GM19372 (cell line): ENCODE results near the gene GPR89A.
"Not testable (repeated sequence)": the region's sequence is repeated elsewhere in the genome, so short reads cannot be mapped to it uniquely, and the experiment has no call there.

ENCODE experiments used
- ATAC-seq: cut with Tn5 transposase; IDR thresholded peaks from one replicate; pipeline ENCODE4 v1.9.1; 2021; ENCODE audit warnings: mild to moderate bottlenecking, low read depth, moderate library complexity; ENCODE audit not compliant: unreplicated experiment

GPR89A gene

DNA sequence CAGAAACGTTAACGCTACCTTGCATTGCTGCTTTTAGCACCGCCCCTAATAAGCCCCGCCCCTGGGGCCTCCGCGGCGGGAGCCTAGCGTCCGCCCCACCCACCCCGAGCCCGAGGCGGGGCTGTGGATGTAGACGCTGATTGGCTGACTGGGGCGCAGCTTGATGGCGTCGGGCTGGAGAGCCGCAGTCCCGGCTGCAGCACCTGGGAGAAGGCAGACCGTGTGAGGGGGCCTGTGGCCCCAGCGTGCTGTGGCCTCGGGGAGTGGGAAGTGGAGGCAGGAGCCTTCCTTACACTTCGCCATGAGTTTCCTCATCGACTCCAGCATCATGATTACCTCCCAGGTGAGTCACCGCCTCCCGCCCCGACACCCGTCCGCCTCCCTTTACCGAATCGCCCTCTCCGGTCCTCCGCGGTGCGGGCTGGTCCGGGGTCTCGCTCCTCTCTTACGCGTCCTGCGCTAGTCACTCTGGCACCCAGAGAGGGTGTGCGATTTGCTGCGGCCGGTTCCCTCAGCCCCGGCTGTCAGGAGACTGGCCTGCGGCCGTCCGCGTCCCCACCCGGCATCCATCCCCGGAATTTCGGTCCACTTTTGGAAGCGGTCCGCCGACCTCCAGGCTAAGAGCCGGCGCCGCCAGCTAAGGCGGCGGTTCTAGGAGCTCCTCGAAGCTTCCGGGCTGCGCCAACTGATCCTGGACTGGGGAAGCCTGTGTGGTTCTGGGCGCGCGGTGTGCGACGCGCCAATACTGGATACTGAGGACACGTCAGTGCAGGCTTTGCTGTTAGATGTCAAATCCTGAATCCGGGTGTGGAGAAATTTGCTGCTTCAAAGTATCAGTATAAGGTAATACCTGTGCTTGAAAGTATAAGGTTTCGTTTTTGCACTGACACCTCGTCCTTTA lies at the start of gene GPR89A:
Gene GPR89A, plus strand, starts transcription at position 156 of the 901 bp plus-strand sequence. Its CDS starts 146 bp downstream, at position 302.
- ATAC-seq: peak; percentile 95

DNA sequence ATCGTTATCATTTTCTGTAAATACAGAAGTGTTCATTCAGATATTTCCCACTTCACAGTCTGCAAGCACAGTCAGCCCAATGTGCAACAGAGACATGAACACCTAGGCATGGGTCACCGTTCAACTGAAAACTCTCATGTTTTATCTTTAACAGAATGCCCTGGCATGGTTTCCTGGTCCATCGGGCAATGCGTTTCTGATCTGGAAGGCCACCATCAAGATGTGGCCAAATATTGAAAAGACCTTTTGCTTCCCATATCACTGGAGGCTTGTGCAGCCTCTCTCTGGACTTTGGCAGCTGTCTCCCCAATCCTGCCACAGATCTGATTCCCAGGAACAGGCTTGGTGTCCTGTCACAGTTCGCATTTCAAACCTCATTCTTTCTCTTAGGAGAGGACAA lies 21.0 kb upstream of the GPR89A start:
- ATAC-seq: not testable (repeated sequence)

DNA sequence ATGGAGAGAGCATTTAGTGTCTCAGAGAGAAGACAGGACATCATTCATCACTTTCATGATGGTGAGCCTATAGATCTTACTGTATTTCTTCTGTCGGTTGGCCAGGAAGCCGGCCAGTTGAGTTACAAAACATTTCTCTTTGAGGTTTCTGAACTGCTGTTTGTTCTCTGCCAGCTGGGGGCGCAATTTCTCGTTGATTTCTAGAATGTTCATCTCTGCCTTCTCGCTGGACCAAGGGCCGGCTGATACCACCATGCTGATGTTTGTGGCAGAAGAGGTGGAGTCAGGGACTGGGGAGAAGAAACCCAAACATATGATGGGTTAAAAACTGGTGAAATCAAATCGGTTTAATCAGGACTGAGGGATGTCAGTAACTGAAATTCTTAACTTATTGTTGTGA lies 17.0 kb upstream of the GPR89A start:
- ATAC-seq: not testable (repeated sequence)

DNA sequence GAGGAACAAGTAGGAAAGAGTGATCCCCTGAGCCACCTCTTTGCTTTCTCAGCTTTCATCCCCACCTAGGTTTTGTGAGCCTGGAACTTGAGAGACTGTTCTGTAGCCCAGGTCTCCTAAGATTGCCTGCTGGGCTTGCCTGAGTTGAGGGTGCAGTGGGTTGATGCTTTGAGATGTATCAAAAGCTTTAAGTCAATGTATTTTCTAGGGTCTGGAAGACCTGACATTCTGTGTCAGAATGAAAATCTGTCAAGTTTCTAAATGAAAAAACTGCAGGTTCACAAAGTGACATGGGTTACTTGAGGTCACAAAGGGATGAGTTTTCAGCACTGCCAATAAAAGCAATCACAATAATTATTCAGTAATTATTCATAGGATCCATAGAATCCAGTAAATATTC lies 15.4 kb upstream of the GPR89A start:
- ATAC-seq: not testable (repeated sequence)

DNA sequence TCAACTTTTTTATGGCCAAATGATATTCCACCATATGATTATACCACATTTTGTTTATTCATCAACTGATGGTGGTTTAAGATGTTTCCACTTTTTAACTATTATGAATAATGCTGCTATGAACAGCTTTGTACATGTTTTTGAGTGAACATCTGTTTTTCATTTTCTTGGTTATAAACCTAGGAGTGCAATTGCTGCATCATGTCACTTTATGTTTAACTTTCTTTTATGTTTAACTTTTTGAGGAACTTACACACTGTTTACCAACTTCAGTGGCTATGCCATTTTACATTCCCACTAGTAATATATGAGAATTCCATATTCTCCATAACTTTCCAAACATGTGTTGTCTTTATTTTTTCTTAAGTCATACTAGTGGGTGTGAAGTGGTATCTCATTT lies 12.4 kb upstream of the GPR89A start:
- not testable (repeated sequence) for ATAC-seq

DNA sequence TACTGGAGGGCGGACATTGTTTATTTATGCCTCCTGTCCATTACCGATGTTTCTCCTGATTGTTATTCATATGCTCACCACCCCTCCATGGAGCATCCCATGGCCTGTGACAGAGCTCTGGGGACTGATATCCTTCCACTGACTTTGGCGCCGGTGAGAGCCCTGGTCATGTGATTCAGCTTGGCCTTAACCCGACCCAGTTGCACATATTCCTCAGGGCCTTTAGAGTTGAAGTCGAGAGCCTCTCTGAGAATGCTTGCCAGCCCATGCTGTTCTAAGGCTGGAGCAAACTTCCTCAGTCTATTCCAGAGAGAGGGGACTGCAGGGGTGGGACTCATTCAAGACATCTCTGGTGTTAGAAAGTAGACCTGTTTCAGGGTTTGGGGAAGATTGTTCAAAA lies 11.6 kb upstream of the GPR89A start:
- not testable (repeated sequence) for ATAC-seq

DNA sequence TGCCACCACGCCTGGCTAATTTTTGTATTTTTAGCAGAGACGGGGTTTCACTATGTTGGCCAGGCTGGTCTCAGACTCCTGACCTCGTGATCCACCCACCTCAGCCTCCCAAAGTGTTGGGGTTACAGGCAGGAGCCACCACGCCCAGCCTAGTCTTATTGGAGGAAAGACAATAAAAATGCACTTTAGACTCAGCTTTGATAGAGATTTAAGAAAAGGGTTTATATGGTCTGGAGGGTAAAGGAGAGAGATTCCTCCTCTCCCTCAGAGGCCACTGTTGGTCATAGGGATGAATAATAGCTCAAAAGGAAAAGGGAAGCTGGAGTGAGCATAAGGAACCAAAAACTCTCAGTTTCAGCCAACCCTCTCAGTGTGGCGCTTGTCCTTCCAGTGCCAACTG lies 8.4 kb upstream of the GPR89A start:
- not testable (repeated sequence) for ATAC-seq

DNA sequence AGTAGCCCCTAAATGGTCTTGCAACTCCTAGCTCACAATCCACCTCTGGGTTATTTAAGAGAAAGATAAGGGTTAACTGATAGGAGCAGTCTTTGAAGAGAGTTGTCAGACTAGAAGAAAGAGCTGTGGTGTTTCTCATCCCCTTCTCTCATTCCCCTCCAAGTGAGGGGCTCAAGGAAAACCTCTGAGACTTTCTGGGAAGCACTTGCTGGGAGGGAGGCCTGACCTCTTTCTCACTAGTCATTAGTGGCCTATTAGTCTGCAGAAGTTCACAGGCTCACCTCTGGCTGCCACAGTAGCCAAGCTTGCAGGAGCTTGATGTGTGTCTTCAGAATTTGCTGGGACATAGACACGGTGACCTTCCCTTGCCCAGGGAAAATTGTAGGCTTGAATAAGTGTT lies 6.2 kb upstream of the GPR89A start:
- ATAC-seq: no peak

DNA sequence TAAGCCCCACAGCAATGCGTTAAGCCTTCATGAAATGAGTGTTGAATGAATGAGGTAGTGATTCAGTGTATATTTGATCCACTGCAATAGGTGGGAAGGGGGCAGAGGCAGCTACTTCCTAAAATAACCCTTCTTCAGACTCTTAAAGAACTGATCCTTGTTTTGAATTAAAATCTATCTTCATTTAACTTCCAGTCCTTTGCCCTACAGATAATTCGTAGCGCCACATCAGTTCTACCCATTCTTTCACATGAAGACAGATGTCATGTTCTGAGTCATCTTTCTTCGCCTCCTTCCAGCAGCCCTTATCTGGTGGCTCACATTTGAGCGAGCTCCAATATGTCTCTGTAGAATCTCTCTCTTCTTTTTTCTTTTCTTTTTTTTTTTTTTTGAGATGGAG lies 948 bp upstream of the GPR89A start:
- not testable (repeated sequence) for ATAC-seq

DNA sequence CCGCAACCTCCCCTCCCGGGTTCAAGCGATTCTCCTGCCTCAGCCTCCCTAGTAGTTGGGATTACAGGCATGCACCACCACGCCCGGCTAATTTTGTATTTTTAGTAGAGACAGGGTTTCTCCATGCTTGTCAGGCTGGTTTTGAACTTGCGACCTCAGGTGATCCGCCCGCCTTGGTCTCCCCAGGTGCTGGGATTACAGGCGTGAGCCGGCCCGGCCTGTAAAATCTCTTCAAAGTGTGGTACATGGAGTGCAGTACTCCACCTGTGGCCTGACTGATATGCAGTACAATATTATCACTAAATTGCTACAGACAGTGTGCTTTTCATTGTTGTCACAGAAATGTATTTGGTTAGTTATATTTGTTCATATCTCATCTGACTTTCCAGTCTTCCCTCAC lies 499 bp upstream of the GPR89A start:
- ATAC-seq: not testable (repeated sequence)

DNA sequence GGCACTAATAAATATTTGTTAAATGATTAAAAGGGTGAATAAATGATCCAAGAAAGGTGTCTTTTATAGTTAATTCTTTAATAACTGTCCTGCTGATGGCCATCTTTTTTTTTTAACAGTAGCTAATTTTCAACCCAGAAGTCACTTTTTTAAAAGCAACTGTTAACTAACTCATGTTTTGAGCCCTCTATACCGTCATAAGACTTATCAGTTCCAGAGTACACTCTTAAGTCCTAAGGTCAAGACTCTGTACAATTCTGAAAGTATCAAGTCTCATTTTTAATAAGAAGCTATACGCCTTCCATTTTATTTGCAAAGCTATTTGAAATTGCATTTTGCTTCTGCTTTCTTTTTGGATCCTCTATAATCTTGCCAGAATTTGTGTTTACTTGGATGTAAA lies 3.0 kb downstream of the GPR89A start:
- not testable (repeated sequence) for ATAC-seq

DNA sequence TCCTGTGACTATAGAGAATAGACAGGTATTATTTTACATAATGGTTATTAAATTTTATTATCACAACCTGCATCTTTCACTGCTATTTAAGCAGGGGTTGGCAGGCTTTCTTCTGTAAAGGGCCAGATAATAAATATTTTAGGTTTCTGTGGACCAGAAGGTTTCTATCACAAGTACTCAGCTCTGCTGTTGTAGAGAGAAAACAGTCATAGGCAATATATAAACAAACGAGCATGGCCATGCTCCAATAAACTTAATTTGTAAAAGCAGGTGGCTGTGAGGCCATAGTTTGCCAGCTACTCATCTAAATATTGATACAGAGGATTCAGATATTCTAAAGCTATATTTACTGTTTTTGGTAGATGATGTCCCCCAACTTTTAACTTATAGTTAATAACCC lies 12.3 kb downstream of the GPR89A start:
- ATAC-seq: not testable (repeated sequence)

DNA sequence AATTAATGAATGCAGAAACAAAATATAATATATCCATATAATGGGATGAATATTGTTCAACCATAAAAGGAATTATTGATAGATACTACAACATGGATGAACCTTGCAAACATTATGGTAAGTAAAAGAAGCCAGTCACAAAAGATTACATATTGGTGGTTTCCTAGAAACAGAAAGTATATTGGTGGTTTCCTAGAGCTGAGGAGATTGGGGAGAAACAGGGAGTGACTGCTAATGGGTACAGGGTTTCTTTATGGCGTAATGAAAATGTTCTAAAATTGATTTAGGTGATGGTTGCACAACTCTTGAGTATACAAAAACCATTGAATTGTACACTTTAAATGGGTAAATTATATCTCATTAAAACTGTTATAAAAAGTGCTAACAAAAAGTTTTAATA lies 14.4 kb downstream of the GPR89A start:
- not testable (repeated sequence) for ATAC-seq

DNA sequence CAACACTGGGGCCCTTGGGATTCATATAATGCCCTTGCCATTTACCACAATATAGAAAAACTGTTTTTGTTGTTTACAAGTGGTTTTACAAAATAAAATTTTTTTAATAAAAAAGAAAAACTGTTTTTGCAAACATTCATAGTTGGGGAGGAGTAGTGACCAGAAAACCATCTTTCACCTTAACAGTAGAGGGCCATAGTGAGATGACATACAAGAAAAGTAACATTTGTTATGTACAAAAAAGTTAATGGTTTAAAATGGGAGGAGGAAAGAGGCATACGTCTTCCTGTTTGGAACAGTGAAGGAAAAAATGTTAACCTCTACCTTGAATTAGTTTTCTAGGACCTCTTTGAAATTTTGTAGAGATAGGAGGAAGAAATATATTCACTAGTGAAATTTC lies 28.4 kb downstream of the GPR89A start:
- not testable (repeated sequence) for ATAC-seq

DNA sequence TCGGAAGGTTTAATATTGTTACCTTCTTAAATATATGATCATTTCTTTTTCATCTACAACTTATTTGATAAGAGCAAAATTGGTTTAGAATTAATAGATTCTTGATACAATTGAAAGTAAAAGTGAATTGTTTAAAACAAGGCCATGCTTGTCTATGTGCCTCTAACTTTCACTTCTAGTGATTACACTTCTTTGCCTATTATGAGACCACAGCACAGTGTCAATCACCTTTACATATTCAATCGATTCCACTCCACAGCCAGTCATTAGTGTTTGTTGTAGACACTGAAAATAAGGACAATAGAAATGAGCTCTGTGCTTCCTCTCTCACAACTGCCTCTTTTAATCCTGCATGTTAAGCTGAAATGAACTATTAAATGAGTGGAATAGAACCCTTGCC lies 34.1 kb downstream of the GPR89A start:
- ATAC-seq: not testable (repeated sequence)

DNA sequence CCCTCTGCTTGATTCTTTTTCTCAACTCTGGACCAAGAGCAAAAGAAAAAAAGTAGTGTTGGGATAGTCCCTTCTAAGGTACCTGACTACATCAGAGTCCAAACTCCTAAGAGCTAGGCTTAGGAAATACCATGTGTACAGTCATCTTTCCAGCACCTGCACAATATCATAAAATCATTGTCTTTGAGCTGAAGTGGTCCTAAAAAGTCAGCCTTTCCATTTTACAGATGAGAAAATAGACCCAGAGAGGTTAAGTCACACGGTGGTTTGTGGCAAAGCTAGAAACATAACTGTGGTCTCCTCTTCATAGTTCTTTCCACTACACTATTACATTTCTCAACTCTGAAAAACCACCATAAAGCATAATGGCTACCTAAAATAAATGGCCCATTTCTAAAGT lies 36.2 kb downstream of the GPR89A start:
- ATAC-seq: peak; percentile 57

DNA sequence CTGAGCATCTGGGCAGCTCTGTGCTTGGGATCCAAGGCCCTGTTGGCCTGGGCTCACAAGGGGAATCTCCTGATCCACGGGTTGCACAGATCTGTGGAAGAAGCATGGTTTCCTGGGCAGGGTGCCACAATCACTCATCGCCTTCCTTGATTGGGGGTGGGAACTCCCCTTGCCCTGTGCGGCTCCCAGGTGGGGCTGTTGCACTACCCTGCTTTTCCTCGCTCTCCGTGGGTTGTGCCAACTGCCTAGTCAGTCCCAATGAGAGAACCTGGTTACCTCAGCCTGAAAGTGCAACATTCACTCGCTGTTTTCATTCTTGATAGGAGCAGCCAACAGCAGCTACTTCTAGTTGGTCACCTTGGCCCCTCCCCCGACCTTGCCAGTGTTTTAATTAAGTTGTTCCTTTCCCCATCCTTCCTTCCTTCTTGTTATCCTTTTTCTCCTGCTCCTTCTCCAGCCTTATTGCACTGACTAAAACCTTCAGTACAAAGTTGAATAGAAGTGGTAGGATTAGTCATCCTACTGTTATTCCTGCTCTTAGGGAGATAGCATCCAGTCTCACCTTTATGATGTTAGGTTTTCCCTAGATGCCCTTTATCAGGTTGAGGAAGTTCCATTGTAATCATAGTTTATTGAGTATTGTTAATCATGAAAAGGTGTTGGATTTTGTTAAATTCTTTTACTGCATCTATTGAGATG lies 48.6 kb downstream of the GPR89A start:
- not testable (repeated sequence) for ATAC-seq

DNA sequence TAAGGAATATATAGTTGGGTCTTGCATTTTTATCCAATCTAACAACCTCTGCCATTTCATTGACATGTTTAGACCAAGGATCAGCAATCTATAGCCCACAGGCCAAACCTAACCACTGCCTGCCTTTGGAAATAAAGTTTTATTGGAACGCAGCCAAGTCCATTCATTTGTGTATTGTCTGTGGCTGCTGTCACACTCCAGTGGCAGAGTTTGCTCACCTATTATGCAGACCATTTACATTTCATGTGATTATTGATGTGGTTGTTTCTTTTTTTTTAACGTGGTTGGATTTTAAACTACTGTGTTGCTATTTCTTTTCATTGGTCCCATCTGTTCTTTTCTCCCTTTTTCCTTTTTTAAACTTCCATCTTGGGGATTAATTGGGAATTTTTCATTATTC lies 54.7 kb downstream of the GPR89A start:
- not testable (repeated sequence) for ATAC-seq

DNA sequence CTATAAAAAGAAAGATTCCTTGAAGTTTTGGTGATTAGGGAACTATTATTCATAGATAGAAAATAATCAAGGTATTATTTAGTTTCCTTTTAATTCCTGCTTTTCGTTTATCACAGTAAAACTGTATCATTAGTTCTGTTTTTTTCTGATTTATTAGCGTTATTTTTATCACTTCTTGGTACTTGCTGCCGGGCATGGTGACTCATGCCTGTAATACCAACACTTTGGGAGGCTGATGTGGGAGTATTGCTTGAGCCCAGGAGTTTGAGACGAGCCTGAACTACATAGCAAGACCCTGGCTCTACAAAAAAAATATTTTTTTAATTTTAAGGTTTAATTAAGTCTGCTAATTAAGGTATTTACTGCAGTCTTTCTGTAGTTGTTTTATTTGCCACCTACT lies 57.2 kb downstream of the GPR89A start:
- ATAC-seq: not testable (repeated sequence)

DNA sequence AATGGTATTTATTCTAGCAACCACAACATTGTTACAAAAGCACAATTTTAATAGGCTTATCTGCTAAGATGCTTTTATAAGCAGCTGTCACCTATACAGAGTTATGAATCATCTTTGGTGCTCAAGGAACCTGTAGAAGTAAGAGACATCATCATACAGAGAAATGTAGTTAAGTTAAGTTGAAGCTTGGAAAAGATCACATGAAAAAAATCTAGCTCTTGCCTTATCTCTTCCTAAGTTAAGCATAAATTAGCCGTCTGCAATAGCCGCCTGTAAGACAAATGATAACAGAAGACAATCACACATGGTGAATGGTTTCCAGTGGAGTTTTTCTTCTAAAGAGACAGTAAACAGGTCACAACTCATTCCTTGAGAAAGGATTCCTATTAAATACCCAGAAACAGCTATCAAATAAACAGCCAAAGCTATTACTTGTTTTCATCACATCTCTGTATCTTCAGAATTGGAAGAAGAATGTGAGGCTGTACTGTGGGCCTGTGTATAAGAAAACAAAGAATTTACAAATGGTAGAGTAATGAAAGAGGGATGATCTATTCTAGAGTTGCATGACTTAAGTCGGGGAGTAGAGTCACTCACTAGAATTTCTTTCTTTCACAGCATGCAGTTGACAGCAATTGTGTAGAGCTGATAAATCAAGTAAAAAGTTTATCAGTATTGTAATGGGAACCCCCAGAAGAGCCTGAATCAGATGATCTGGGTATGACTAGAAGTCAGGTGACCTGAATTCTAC lies 63.4 kb downstream of the GPR89A start:
- ATAC-seq: not testable (repeated sequence)

DNA sequence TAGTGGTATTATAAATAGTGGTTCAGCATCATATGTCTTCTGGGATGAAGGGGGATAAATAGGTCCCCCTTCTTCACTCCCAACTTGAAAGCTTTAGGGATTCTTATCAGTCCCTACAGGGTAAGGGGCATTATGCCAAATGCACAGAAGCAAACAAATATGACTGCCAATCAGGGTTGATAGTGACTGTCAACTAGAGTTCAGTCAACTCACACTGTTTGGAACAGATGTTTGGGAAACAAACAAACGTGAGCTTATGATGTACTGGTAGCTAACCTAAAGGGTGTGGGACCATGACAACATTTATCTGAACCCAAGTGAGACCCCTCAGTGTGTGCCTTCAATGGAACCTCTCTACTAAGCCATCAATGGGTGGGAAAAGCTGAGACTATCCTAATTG lies 65.4 kb downstream of the GPR89A start:
- not testable (repeated sequence) for ATAC-seq
